Tongue (tissue), 2 donors: ENCODE data around the gene TSPAN15. TPM values are rescaled to one million over a fixed set of nuclear protein-coding genes. Genes with fewer than 3 reads are reported as not detected.

Source experiments
- DNase-seq: peaks from one replicate; pipeline ENCODE4 v3.0.0-alpha.2; 2015
- total RNA-seq: library from RNA; depleted of rRNA; stranded (reverse); fragments of >200 nt; gene quantifications from one replicate; pipeline ENCODE4 v1.2.3, GENCODE V29; 2014

The TSPAN15 gene
- total RNA-seq, 1 donor from 2014 or later = 64.6 TPM

GRCh38 chr10:69417542-69417941, 33.7 kb upstream of the TSPAN15 start:
- DNase-seq = no peak

DNA sequence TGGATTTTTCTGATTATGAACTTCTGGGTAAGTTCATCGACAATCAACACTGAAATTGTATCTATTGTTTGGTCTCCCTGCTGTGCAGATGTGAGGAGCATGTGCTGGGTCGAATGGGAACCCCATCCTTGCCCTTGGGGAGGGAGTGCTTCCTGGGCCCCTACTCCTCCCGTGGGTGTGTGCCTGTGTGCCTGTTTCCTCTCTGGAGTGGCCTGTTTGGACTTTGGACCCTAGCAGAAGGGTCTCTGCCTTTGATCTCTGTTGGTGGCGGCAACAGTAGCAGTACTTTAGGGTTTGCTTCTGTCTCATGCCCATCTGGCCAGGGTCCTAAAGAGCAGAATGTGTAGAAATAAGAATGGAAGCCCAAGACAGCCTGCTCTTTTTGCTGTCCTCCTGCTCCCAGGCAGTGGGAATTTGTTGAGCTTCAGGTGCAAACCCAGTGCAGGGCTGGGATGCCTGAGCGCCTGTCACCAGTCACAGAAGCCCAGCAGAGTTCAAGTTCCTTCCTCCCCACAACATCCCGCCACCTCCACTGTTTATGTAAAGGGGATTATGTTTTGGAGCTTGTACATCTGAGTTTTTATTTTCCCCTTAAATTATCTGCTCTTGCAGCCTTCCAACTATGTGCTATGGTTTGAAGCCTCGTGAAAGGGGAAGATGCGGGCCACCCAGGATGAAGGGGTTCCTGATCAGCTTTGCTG, 33.1 kb upstream of the TSPAN15 start:
- no peak for DNase-seq

GRCh38 chr10:69419096-69419743, 32.0 kb upstream of the TSPAN15 start:
- DNase-seq = no peak

DNA sequence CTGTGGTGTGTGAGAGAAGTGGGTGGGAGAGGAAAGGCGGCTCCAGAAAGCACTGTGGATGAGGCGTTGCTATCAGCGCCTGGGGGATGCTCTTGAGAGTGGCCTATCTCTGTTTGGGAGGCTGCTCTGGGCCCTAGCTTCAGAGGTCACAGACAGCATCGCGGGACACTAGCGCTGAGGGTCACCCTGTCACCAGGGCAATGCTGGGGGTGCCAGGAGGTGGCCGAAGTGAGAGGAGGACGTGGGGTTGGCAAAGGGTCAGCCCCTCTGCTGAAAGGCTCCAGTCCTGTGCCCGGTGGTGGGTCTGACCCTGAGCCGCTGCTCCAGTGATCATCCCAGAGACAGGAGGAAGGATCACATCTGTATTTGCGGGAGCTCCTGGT, 31.5 kb upstream of the TSPAN15 start:
- DNase-seq = no peak

GRCh38 chr10:69421611-69422308, 29.5 kb upstream of the TSPAN15 start:
- DNase-seq = no peak

DNA sequence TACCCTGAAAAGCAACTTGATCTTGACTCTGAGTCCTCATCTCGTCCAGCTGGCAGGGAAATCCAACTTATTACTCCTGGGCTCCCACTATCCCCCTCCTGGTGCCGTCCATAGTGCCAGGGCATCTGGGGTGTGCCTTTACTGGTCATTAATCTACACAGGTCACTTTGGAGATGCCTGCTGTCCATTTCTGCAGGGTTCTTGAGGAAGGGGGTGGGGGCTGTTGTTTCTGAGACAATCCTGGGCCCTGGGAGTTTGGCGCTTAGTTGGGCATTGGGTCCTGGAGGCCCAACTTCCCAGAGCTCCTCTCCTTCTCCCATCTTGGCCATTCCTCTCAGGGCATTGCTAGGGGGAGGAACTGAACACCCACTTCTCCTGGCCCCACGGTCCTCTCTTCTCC, 28.6 kb upstream of the TSPAN15 start:
- DNase-seq = no peak

DNA sequence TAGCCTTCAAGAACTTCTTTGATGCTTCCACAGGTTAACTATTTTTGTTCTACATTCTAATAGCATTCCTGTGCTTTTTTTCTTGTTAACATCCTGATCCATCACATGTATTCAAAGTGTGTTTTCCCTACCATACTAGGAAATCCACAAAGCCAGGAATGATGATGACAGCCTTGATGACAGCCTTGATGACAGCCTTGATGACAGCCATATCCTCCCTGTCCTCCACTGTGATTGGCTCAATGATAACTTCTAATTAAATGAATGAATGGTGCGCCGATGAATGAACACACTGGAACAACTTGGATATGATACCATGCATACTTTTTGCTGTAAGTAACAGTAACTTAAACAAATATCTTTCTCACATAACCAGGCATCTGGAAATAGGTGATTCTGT, 26.2 kb upstream of the TSPAN15 start:
- no peak for DNase-seq

DNA sequence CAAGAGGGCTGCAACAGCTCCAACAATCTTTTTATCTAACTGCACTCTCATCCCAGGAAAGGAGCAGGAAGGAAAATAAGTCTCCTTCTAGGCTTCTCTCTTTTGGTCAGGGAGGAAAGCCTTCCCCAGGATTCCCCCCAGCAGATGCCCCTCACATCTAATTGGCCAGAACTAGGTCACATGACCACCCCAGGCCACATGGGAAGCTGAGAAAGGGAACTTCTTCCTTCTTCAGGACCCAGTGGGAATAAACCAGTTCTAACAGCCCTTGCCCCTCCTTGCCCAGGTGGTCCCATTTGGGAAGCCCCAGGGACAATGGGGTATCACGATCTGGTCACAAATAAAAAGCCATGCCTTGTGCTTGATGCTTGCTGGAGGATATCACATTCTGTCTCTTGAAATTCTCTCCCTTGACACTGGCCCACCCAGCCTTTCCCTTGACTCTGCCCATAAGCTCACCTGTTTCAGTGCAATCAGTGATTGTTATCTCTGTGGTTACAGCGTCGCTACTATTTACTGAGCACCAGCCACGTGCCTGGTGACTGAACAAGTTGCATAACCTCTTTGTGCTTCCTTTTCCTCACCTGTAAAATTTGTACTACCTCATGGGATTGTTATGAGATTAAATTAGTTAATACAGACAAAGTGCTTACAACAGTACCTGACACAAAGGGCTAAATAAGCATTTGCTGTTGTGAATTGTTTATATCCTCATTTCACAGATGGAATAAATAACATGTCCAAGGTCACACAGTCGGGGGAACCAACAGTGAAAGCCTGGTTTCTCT, 25.6 kb upstream of the TSPAN15 start:
- no peak for DNase-seq

DNA sequence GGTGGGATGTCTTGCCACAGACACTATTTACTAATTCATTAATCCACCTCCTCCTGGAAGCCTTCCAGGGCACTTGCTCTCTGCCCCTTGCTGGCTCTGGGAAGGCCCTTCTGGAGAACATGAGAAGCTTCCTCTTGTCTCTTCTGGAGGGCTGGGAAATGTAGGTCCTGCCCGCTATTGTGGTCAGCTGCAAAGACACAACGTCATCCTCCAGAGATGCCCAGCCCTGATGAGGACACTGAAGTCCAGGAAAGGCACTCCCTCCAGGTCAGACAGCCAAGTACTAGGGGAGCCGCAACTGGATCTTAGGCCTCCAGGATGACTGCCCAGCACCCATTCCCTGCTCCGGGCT, 24.9 kb upstream of the TSPAN15 start:
- DNase-seq = no peak

GRCh38 chr10:69428165-69428564, 23.1 kb upstream of the TSPAN15 start:
- DNase-seq = no peak

GRCh38 chr10:69434169-69434568, 17.1 kb upstream of the TSPAN15 start:
- DNase-seq = no peak

- DNase-seq = no peak
Observed at GRCh38 chr10:69434926-69435325, 16.3 kb upstream of the TSPAN15 start.

DNA sequence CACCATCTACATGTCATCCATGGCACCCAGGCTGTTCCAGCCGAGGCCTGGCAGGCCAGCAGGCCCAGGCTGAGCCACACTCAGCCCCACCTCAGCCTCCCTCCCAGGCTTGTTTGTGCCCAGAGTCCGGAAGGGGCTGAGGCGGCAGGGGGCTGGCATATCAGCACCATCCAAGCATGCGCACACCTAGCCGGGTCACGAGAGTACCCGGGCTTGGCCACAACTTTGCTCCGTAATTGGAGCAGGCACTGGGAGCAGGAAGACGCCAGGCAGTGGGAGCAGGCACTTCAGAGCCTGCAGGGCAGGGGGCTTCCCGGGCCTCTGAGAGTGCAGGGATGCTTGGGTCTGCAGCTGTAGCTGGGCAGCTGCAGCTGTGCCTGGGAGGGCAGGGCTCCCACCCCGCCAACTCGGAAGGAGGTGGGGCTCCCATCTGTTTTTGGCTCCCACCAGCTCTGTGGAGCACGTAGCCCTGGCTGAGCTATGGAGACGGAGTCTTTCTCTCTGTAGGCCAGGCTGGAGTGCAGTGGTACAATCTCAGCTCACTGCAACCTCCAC, 15.2 kb upstream of the TSPAN15 start:
- DNase-seq = peak; percentile 84

DNA sequence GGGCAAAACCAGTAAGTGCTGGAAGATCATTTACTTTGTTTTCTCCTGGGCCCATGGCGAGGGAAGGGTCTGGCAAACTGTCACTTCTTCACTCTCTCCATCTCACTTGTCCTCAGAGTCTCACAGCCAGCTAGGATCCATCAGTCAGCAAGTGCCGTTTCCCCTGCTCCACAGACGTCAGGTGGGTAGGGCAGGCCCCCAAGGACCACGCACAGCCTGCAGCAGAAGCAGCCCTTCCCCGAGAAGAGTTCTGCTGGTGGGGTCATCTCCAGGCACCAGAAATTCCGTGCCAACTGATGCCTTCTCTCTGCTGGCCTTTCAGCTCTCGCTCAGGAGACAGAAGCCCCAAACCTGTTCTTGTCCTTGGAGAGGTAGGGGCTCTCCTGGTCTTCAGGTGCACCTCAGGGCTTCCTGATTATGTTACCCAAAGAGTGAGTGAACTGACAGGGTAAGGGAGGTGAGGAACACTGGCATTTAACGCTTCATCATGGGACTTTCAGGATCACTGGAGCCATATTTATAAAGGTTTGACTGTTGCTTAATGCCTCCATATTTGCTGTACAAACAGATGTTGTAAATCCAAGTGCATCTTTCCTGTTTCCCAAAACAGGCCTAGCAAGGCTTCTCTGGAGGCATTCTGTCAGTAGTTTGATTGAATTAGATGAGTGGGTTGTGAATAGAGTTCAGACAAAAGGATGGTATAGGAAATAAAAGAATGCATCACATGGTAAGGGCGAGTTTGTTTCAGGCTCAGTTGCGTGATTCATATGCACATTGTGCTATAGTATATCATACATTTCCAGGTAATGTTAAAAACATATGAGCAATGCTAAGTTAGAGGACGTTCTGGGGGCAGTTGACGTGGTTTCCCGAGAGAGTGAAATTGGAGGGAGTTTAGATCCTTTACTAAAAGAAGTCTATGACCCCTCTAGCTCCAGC, 13.7 kb upstream of the TSPAN15 start:
- DNase-seq = no peak

- peak; percentile 47 for DNase-seq
Observed at GRCh38 chr10:69438536-69439349, 12.5 kb upstream of the TSPAN15 start.

DNA sequence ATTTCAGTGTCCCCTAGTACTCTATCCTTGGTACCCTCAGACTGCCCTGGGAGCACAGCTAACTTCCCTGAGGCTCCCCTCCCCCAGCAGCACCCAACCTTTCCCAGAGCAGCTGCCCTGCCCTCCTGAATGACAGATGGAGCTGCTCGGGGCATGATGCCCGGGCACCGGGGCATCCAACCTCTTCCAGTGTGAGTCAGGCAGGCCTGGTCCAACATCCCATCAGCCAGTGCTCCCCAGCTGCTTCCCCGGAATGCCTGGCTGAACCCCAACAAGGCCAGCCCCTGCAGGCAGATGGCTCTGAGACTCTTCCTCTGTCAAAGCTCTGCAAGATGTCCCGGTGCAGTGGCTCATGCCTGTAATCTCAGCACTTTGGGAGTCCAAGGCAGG, 11.9 kb upstream of the TSPAN15 start:
- DNase-seq = peak; percentile 92

GRCh38 chr10:69439813-69440506, 11.3 kb upstream of the TSPAN15 start:
- DNase-seq = no peak

- DNase-seq = no peak
Observed at GRCh38 chr10:69443354-69443753, 7.9 kb upstream of the TSPAN15 start.

- no peak for DNase-seq
Observed at GRCh38 chr10:69445041-69445440, 6.2 kb upstream of the TSPAN15 start.

- no peak for DNase-seq
Observed at GRCh38 chr10:69446229-69446628, 5.0 kb upstream of the TSPAN15 start.
